HG03175 (cell line): Measurements from ENCODE around the gene ARFIP1.
"Not testable (repeated sequence)": the region's sequence is repeated elsewhere in the genome, so short reads cannot be mapped to it uniquely, and the experiment has no call there.

Experiments
- ATAC-seq: cut with Tn5 transposase; IDR thresholded peaks from one replicate; pipeline ENCODE4 v1.9.1; 2021; ENCODE audit warnings: mild to moderate bottlenecking, moderate library complexity; ENCODE audit not compliant: unreplicated experiment

ARFIP1 gene

GRCh38 chr4:152843481-152844090 is 63.8 kb downstream of the ARFIP1 start:
- ATAC-seq: no peak

DNA sequence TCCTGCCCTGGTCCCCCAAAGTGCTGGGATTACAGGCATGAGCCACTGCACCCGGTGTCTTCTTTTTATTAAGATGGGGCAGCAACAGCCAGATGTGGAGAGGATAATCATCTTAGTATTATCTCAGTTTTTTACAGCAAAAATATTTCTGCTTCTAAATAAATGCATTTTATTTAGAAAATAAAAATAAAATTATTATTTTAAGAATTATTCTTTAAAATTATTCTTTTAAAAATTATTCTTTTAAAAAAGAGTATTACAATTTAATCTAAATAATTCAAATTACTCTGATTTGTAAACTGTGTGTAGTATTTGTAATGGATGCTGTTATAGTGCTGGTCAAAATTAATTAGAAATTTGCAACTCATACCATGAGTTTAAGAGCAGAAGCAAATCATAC is 67.6 kb downstream of the ARFIP1 start:
- ATAC-seq: no peak

- no peak for ATAC-seq
Measured at GRCh38 chr4:152848508-152848907, 68.8 kb downstream of the ARFIP1 start.

GRCh38 chr4:152849350-152849749 is 69.6 kb downstream of the ARFIP1 start:
- ATAC-seq: no peak

GRCh38 chr4:152850377-152850776 is 70.6 kb downstream of the ARFIP1 start:
- no peak for ATAC-seq

GRCh38 chr4:152851226-152851625 is 71.5 kb downstream of the ARFIP1 start:
- no peak for ATAC-seq

DNA sequence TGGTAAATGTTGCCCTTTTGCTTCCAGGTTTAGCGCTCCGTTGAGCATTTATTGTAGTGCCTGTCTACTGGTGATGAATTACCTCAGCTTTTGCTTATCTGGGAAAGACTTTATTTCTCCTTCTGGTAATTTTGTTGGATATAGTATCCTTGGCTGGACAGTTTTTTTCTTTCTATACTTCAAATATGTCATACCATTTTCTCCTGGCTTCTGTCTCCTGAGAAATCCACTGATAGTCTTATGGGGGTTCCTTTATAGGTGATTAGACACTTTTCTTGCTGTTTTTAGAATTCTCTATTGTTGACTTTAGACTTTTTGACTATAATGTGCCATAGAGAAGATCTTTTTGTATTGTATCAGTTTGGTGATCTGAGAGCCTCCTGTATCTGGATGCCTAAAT is 73.5 kb downstream of the ARFIP1 start:
- ATAC-seq: no peak

- not testable (repeated sequence) for ATAC-seq
Measured at GRCh38 chr4:152854016-152854415, 74.3 kb downstream of the ARFIP1 start.

- ATAC-seq: no peak
Measured at GRCh38 chr4:152856960-152857359, 77.2 kb downstream of the ARFIP1 start.

DNA sequence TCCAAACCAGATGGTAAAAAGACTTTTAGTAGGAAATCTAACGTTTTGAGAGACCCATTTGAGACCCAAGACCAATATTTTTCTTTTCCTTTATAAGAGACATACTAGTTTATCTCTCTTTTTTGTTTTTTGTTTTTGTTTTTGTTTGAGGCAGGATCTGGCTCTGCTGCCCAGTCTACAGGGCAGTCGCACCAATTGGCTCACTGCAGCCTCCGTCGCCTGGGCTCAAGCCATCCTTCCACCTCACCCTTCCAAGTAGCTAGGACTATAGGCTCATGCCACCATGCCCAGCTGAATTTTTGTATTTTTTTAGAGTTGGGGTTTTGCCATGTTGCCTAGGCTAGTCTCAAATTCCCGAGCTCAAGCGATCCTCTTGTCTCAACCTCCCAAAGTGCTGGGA is 79.2 kb downstream of the ARFIP1 start:
- no peak for ATAC-seq

- ATAC-seq: no peak
Measured at GRCh38 chr4:152860046-152860445, 80.3 kb downstream of the ARFIP1 start.

- ATAC-seq: no peak
Measured at GRCh38 chr4:152862608-152863007, 82.9 kb downstream of the ARFIP1 start.

GRCh38 chr4:152864361-152864760 is 84.6 kb downstream of the ARFIP1 start:
- no peak for ATAC-seq

- not testable (repeated sequence) for ATAC-seq
Measured at GRCh38 chr4:152866432-152866993, 86.8 kb downstream of the ARFIP1 start.

GRCh38 chr4:152870606-152871005 is 90.9 kb downstream of the ARFIP1 start:
- no peak for ATAC-seq

DNA sequence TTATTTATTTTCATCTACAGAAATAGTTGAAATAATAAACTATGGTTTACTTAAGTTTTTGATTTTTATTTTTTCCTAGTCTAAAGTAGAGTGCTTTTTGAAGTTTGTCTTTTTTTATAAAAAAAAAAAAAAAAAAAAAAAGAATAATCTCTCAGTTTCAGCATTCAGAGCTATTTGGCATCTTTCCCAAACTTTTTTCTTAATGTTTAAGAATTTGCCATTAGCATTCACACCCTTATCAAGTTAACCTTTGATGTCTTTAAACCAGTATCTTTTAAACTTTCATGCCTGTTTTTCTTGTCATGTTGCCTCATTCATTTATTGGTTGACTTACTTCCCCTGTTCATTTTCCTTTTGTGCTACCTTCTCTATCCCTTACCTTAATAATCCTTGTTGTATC is 95.5 kb downstream of the ARFIP1 start:
- ATAC-seq: no peak

DNA sequence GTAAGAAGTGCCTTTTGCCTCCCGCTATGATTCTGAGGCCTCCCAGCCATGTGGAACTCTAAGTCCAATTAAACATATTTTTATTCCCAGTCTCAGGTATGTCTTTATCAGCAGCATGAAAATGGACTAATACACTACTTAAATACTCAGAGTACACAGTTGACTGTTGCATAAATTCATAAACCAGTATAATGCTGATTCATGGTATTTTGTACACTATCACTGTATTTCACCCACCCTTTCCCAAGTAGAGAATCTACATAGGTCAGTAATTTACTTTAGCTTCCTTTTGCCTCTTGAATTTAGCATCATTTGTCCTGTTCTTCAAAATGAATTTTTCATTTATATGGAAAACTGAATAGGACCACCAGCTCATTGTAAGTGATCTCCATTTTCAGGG is 98.1 kb downstream of the ARFIP1 start:
- ATAC-seq: no peak

GRCh38 chr4:152880263-152880662 is 100.5 kb downstream of the ARFIP1 start:
- no peak for ATAC-seq

DNA sequence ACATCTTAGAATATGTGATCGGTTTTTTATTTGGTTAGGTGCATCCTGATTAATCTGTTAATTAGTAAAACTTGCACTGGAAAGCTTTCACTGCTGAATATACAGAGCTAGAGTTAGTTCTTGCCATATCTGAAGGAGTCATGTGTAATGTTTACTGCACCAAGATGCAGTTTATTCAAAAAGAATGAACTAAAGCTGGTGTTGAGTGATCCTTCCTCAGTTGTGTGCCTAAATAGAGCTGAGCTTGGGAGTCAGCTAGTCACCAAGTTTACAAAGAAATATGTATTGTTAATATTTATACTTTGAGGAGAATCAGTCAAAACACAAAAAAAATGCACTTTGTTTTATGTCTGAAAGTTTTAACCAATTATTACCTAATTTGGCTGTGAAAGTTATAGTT is 102.2 kb downstream of the ARFIP1 start:
- ATAC-seq: no peak

GRCh38 chr4:152885185-152885584 is 105.4 kb downstream of the ARFIP1 start:
- ATAC-seq: no peak

- no peak for ATAC-seq
Measured at GRCh38 chr4:152886201-152886600, 106.4 kb downstream of the ARFIP1 start.

- no peak for ATAC-seq
Measured at GRCh38 chr4:152887981-152888380, 108.2 kb downstream of the ARFIP1 start.

GRCh38 chr4:152892974-152893373 is 113.2 kb downstream of the ARFIP1 start:
- no peak for ATAC-seq
